Measurements from ENCODE around the gene SORCS2. TPM values are rescaled to one million over a fixed set of nuclear protein-coding genes. Genes with fewer than 3 reads are reported as not detected.

The SORCS2 gene
- total RNA-seq, 1 donor from 2014 or later, result 1.2 TPM

DNA sequence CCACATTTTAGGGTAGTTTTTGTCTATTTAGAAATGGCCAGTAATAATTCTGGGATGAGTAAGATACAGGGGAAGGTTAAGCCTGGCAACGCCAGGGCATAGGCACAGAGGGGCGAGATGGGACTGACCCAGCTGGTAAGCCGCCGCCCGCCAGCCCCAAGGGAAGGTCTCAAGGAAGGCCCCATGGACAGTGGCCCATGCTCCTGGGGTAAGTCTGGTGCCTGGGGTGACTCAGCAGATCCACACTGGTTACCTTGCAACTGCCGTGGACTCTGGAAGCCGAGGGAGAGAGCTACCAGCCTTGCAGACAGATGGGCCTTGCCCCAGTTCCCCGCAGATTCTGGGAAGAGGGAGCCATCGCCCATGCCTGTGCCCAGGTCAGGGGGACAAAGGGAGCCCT lies 567.9 kb downstream of the SORCS2 start:
- DNase-seq (peak; percentile 37), ATAC-seq (ENCODE audit: poor library complexity) (no peak)
- intact Hi-C loops (cut with DNase I), result no loop called here

DNA sequence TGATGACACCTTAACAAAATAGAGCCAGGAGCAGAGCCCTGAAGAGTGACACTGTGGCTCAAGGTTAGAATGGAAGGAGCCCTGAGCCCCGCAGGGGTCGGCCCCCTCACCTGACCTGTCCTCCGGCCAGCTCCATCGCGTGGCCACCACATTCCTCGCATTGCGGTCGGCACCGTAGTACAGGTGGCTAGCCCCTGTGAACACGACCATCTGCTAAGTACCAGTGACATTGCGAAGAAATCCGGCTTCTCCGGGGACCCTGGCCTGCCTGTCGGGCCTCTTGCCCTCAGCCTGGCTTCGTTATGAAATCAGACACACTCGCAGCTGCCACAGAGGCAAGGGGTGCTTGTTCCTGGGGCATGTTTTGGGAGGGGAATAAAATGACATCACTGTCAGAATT lies 568.4 kb downstream of the SORCS2 start:
- DNase-seq (peak; percentile 27), ATAC-seq (ENCODE audit: poor library complexity) (no peak)
- intact Hi-C loops (cut with DNase I), result loop anchor here (1.0 kb wide), 1 partner anchor 42 kb away; no protein-coding TSS in a partner anchor

DNA sequence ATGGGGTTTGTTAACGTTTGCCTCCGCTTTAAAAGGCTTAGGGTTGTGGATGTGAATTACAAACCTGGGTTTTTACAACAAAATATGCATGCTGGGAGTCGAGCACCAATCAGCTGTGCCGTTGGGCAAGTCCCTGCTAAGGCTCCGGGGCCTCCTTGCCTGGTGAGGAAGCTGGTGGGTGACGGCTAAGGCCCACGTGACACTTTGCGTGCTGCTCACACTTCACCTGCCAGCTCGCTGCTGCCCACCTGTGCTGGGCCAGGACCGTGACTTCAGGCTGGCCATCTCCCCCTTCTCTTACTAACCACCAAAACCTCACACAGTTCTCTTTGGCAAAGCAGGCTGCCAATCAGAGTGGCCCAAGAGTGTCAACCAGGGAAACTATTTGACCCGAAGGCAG lies 569.0 kb downstream of the SORCS2 start:
- ATAC-seq (ENCODE audit: poor library complexity) (no peak), DNase-seq (peak; percentile 30)
- intact Hi-C loops (cut with DNase I), result loop anchor here (1.0 kb wide), 1 partner anchor 41 kb away; no protein-coding TSS in a partner anchor

DNA sequence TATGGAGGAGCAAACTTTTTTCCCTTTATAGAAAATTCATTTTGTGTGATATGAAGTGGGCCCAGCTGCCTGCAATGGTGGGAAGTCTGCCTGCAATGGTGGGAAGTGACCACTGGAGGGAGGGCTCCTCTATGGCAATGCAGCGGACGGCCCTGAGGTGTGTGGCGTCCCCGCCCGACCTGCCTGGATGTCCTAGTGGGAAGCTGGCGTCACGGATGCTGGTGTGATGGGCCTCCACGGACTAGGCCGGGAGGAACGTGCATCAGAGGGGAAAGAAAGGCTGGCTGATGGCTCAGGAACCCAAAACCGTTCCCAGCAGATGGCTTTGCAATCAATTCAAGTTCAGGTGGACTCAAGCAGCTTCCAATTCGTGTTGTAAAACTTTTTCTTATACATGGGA lies 569.4 kb downstream of the SORCS2 start:
- ATAC-seq (ENCODE audit: poor library complexity), result peak; percentile 89
- intact Hi-C loops (cut with DNase I), result loop anchor here (1.0 kb wide), 1 partner anchor 41 kb away; no protein-coding TSS in a partner anchor

DNA sequence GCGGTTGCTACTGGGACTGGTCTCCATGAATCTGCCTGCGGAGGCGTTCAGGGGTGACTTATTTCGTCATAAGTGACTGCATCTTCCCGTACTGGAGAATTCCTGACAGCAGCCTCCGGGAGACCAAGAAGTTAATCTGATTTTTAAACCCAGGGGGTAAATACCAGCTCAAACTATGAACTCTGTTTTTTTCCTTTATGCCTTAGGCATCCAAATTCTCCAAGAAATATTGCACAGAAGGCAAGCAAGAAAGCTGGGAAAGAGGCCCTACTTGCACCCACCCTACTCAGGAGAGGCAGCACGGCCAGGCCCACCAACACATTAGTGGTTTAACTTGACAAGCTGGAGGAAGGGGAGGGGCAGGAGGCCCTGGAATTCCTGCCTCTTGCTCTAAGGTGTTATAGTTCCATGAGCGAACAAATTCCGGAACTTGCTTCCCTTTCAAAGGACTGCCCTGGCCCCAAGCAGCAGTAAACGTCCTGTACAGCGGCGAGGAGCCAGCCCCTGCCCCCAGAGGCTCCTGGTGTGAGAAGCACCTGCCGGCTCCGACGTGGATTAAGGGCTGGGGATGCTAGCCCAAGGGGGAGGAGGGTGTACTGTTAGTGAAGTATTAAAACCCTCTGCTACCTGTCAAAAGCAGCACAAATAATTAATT lies 570.2 kb downstream of the SORCS2 start:
- intact Hi-C loops (cut with DNase I), result no loop called here
- ATAC-seq (ENCODE audit: poor library complexity) (no peak), DNase-seq (peak; percentile 20)

More for the DNA sequence above, 569.4 kb downstream of the SORCS2 start:
- DNase-seq, result peak; percentile 89

DNA sequence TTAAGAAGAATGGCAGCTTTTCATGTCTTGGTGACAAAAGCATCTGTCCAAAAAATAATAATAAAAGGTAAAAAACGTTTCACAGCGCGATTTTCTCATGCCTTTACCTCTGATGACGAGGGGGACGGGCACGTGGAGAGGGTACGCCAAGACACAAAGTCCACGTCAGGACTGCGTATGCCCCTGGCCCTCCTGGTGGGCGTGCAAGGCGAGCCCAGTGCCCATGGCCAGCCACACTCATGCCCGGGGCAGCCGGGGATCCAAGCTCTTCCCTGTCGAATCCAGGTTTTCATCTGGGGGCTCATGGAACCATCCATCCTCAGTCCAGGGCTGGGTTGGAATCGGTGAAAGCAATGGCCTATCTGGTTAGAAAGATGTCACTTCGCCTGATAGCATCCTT lies 570.8 kb downstream of the SORCS2 start:
- no peak for ATAC-seq (ENCODE audit: poor library complexity)
- peak; percentile 38 for DNase-seq
- intact Hi-C loops (cut with DNase I), result no loop called here

DNA sequence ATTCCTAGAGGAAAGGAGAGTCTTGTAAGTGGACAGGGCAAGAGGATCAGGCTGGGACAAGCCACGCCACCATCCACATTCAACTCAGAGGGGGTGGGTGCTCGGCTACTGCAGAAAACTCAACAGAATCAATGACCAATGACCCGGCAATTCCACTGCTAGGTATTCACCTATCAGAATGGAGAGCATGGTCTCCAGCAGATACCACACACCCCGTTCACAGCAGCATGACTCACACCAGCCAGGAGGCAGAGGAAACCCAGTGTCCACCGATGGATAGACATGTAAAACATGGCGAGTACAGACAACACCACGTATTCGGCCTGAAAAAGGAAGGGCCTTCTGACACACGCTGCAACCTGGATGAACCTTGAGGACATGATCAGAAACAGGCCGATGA lies 571.5 kb downstream of the SORCS2 start:
- intact Hi-C loops (cut with DNase I), result no loop called here
- peak; percentile 3 for DNase-seq
- no peak for ATAC-seq (ENCODE audit: poor library complexity)

DNA sequence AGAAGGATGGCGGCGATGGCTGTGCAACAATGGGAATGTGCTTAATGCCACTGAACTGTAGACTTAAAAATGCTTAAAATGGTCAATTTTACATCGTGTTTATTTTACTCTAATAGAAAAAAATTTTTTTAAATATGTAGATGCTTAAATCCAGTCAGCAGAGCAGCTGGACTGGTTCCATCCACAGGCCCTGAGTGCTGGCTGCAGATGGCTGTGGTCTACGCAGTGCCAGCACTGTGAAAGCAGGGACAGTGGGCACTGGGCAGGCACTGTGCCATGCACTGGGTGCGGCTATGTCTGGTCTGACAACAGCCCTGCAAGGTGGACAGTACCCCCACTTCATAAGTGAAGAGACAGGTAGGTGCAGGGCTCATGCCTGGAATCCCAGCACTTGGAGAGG lies 572.1 kb downstream of the SORCS2 start:
- DNase-seq (peak; percentile 25), ATAC-seq (ENCODE audit: poor library complexity) (no peak)
- intact Hi-C loops (cut with DNase I), result no loop called here

DNA sequence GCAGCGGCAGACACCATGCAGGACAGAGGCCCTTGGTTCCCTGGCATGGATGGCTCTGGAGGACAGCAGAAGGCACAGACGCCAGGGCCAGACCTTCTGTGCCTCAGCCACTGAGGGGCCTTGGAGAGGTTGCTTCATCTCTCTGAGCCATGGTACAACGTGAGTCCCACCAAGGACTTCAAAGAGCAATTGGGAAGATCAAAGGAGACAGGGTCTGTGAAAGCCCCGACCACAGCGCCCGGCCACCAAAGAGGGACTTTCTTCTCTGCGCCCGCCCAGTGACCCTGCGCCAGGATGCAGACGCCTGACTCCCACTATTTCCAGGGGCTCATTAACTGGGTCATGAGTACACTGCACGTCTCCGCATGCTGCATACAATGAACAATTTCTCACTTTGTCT lies 573.3 kb downstream of the SORCS2 start:
- intact Hi-C loops (cut with DNase I), result no loop called here
- DNase-seq, result peak; percentile 9
- ATAC-seq (ENCODE audit: poor library complexity), result no peak

DNA sequence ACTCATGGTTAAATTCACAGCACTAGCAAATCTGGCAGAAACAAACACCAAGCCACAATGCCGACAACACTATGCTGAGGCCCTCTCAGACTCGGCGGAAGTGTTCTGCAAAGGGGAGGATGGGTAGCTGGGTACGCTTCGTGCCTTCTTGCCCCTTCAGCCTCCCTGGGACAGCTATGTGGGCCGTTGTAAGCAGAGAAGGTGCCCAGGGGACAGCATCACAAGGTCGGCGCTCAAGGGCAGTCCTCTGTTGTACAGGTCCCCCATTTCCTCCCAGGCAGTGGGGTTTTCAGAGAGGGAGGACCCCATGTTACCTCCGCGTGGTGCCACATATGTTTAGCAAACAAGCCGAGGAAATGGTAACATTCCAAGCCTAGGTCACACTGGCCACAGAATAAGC lies 573.7 kb downstream of the SORCS2 start:
- ATAC-seq (ENCODE audit: poor library complexity) (no peak), DNase-seq (peak; percentile 23)
- intact Hi-C loops (cut with DNase I), result no loop called here

DNA sequence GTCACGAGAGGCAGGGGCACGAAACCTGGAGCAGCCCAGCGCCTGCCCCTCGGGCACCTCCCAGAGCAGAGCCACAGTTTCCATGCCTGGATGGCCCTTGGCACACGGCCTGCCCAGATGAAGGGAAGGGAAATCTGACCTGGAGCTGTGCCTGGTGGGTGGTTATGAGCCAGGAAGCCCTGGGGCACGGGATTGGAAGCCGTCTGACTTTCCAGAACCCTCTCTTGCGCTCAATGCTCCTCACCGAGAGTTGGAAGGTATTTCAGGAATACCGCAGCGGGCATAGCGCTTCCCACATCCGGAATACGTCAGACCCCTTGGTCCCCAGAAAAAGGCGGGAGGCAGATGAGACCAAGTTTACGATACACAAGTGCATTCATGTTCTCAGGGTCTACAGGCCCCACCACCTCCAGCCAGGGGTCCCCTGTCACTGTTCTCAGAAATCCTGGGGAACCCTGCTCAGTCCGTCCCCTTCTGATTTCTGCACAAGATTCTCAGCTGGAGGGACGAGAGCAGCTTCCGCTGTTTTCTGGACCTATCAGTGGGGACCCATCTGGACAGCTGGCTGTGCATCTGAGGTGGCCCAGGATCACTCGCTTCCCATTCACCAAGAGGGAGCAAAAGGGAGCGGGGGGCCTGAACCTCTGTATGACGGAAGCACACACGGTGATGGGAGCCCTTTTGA lies 574.5 kb downstream of the SORCS2 start:
- peak; percentile 42 for ATAC-seq (ENCODE audit: poor library complexity)
- DNase-seq, result peak; percentile 50
- intact Hi-C loops (cut with DNase I), result no loop called here

DNA sequence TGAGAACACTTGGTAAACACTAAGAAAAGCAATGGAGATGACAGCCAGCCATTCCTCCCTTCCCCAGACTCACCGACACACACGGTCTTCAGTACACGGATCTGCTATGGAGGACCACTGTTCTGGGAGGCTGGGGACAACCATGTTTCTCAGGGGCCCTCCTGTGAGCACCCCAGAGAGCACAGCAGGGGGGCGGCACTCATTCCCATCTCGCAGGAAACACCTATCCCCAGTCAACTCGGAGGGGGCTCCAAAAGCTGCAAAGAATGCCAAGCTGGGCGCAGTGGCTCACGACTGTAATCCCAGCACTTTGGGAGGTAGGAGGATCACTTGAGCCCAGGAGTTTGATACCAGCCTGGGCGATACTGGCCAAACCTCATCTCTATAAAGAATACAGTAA lies 575.2 kb downstream of the SORCS2 start:
- DNase-seq (peak; percentile 33), ATAC-seq (ENCODE audit: poor library complexity) (no peak)
- intact Hi-C loops (cut with DNase I), result no loop called here

DNA sequence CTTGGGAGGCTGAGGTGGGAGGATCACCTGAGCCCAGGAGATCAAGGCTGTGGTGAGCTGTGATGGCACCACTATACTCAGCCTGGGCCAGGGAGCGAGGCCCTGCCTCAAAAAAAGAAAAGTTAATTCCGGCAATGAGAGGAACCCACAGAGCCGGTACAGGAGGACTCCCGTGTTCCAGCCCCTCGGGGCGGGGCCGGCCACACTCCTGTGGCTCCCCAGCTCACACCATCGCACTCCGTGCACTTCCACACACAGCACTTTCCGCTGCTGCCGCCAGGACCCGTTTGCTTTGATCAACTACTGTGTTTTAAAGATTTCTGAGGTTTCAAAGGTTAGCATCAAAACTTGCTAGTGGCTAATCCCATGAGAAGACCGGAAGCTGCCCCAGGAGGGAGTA lies 575.6 kb downstream of the SORCS2 start:
- ATAC-seq (ENCODE audit: poor library complexity) (no peak), DNase-seq (no peak)
- intact Hi-C loops (cut with DNase I), result no loop called here

DNA sequence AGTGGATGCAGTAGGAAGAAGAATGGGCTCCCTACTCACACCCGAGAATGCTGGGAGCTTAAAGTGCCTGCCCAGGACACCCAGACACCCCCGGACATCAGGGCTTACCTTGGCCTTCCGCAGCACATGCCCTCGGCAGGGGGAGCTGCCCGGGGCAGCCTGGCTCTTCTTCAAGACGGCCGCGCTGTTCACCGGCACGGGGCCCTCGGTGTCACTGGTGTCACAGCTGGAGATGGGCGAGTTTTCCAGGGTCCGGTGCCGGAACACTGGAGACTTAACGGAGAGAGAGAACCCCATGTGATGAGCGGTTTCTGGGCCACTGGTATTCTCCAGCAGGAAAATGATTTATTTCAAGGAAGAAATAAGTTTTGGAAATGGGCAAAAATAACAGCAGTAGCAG lies 576.4 kb downstream of the SORCS2 start:
- DNase-seq, result no peak
- ATAC-seq (ENCODE audit: poor library complexity), result no peak
- intact Hi-C loops (cut with DNase I), result no loop called here

DNA sequence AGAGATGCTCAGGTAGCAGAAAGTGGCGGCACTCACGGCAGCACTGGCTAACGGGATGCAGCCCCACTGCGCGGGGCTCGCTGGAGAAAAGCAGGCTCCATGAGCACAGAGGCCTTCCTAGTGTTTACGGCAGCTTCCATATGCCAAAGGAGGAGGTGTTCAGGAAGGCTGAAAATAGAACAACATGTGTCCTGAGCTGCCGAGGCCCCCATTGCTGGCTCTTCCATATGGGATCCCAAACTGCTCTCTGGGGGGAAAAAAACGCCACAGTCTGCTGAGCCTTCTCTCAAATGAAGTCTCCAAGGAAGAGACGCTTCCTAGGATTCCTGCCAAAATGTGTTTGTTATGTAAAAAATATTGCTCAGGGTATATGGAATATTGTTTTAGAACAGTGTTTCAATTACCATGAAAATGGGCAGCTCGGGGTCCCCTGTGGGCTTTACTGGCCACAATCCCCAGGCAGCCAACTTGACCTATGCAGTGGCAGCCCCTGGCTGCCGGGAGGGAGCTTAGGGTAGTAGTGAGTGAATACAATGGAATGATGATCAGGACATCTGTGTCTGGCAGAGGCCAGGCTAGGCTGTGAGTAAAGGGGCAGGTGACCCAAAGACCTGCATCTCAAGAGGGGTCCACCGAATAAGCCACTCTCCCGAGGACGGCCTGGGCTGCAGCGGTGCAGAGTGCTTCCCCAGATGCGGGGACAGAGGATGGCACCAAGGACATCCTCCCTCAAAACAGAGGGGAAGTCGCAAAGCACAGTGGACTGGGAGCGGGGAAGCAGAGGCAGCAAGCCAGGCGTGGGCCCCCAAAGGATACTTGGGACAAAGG lies 577.3 kb downstream of the SORCS2 start:
- no peak for ATAC-seq (ENCODE audit: poor library complexity)
- intact Hi-C loops (cut with DNase I), result no loop called here
- no peak for DNase-seq

DNA sequence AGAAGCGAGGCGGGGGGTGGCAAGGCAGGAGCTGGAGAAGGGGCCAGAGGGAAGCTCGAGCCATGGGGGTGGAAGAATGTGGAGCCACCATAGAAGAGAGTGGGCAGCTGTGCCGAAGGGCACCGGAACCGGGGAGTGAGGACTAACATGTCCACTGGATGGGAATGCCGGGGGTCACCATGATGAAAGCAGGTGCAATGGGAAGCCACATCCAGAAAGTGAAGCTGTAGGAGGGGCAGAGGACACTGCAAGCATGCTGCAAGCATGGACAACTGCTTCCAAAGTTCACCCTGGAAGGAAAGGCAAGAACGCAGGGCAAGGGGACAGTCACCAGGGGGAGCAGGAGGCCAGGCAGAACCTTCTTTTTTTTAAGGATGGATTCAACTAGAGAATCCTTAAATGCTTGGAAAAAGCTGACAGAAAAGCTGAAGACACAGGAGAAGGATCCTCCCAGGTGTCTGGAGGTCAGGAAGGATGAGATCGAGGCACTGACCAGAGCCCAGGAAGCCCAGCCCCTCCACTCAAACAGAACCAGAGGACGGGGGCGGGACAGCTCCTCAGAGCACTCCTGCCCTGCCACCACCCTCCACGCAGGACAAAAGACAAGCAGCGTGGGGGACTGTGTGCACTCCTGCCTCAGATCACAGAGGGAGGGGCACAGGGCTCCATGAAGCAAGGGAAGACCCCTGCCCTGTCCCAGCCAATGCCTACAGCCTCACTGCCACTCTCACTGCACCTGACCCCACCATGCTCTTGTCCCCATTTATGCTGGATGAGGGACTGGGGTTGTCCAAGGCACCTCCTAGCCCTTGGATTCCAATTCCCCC lies 578.1 kb downstream of the SORCS2 start:
- DNase-seq, result no peak
- peak; percentile 36 for ATAC-seq (ENCODE audit: poor library complexity)
- intact Hi-C loops (cut with DNase I), result no loop called here

DNA sequence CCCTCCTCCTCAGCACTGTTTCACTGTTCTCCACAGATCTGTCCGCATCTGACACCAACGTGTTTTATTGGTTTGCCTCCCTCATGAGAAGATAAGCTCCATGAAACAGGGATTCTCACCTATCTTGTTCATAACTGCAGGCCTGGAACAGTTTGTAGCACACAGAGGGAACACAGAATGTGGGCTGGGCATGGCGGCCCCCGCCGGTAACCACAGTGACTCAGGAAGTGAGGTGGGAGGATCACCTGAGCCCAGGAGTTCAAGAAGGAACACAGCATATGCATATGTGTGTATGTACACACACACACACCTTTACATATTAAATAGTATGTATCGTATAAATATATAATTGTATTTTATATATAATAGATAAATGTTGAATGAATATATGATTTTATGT lies 578.7 kb downstream of the SORCS2 start:
- ATAC-seq (ENCODE audit: poor library complexity) (no peak), DNase-seq (no peak)
- intact Hi-C loops (cut with DNase I), result no loop called here

DNA sequence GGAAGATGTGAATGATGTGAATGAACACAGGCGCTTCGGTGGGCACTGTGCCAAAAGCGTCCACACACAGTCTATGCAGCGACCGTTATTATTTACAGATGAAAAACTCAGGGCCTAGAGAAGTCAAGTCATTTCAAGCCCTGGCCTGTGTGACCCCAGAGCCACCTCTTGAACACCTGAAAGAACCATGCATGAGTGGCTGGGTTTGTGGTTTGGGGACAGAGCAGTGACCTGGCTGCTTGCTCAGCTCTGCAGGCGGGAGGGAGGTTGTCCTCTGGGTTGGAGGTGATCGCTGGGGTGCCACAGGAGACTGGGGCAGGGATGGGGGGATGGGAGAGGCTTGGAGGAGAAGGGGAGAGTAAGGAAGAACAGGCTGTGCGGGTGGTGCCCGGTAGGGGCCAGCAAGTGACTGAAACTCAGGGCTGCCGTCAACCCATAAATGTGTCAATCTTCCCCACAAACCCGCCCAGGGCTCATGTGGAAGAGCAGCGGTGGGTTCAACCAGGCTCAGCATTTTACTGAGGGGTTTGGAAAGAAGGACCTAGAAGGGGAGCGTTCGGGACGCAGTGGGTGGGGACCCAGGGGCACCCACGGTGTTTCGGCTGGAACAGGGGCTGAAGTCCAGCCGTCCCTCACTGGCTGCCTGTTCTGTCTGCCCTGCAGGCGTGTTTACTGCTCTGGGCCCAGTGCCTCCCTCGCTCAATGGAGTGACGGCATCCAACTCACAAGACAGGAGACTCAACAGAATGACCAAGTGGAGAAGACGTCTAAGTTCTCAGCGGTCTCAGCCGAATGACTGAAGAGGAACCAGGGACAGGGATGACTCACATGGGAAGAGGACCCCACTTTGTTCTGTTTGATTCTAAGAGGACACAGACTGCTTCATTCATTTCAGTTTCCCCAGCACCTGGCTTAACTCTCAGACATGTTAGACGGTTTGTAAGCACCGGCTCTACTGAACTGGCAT lies 579.5 kb downstream of the SORCS2 start:
- ATAC-seq (ENCODE audit: poor library complexity) (no peak), DNase-seq (no peak)
- intact Hi-C loops (cut with DNase I), result no loop called here

All from Right ventricle myocardium superior (tissue), 1 donor.